Loucy (cell line): ENCODE measurements around the gene RPS3.
A peak's percentile ranks its signal among the peaks of the same experiment; 100 is the strongest.

Source experiments
- EZH2phosphoT487 ChIP-seq: fragments of 200-600 bp; IDR thresholded peaks from 2 replicates; pipeline ENCODE4 v1.6.1; 2018; ENCODE audit warnings: antibody characterized with exemption, mild to moderate bottlenecking, moderate library complexity, borderline replicate concordance
- TF ChIP-seq, protein P1 (sequence below): fragments of 200-600 bp; sonication (generic); conservative IDR thresholded peaks from 2 replicates; pipeline ENCODE4 v1.5.1; 2014; ENCODE audit warnings: mild to moderate bottlenecking, antibody characterized with exemption, low read length

DNA sequence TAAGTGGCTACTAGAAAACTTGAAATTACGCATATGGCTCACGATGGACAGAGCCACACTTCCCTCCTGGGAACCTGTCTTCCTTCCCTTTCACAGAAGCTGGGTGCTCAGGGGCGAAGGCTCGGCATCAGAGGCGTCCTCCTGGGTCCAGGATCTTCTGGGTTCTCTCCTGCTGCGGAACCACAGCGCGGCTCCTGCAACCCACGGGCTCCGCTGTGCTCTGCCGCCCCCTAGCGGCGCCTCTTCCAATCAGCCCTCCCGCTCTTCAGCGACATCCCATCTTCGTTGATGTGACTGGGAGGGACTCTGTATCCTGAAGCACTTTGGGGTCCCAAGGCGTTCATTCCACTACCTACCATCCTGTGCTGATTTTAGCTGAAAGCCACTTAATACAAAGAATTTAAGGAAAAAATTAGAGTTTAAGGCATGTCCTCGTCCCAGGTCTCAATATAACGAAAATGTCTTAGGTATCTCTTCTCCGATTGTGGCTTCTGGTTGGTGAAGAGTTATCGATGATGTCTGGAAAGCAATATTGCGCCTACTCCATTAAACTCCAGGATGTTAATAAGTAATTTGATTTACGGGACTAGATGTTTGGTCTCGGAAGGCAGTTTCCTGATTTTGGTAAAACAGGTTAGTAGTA is 14.8 kb upstream of the RPS3 start:
- TF ChIP-seq, protein P1, sequence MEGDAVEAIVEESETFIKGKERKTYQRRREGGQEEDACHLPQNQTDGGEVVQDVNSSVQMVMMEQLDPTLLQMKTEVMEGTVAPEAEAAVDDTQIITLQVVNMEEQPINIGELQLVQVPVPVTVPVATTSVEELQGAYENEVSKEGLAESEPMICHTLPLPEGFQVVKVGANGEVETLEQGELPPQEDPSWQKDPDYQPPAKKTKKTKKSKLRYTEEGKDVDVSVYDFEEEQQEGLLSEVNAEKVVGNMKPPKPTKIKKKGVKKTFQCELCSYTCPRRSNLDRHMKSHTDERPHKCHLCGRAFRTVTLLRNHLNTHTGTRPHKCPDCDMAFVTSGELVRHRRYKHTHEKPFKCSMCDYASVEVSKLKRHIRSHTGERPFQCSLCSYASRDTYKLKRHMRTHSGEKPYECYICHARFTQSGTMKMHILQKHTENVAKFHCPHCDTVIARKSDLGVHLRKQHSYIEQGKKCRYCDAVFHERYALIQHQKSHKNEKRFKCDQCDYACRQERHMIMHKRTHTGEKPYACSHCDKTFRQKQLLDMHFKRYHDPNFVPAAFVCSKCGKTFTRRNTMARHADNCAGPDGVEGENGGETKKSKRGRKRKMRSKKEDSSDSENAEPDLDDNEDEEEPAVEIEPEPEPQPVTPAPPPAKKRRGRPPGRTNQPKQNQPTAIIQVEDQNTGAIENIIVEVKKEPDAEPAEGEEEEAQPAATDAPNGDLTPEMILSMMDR, result peak; percentile 99
- no peak for TF ChIP-seq EZH2phosphoT487
